ENCODE data around the gene FAM229A. TPM values are rescaled to one million over a fixed set of nuclear protein-coding genes. Genes with fewer than 3 reads are reported as not detected.

The FAM229A gene
- total and polyA plus RNA-seq, 2 of the 8 experiments (the other 6 are each of a cell fraction or from before 2014, with no cell fraction given): 4.1 to 4.2 TPM

GRCh38 chr1:32357614-32358013 lies 4.7 kb downstream of the FAM229A start (continued):
- TF ChIP-seq CHD7 (IDR thresholded peaks at IDR 0.05; ENCODE audit: insufficient replicate concordance, low read length): no peak
- no peak for TF ChIP-seq BCL11A (IDR thresholded peaks at IDR 0.05; ENCODE audit: low read depth in 2 of 2, low read length in 2 of 2)
- TF ChIP-seq EZH2 (IDR thresholded peaks at IDR 0.05; ENCODE audit: low read depth, low read length, severe bottlenecking): no peak
- no peak for TF ChIP-seq ATF2 (IDR thresholded peaks at IDR 0.05; ENCODE audit: low read length)
- no peak for TF ChIP-seq SRF (IDR thresholded peaks at IDR 0.05; ENCODE audit: low read depth, low read length)
- no peak for TF ChIP-seq KDM5A (IDR thresholded peaks at IDR 0.05; ENCODE audit: low read length)
- TF ChIP-seq CREB1 (IDR thresholded peaks at IDR 0.05): no peak
- no peak for TF ChIP-seq USF2 (IDR thresholded peaks at IDR 0.05; ENCODE audit: low read length)
